ENCODE measurements around the gene ATP1A2. TPM values are rescaled to one million over a fixed set of nuclear protein-coding genes. Genes with fewer than 3 reads are reported as not detected.

The ATP1A2 gene
- total and polyA plus RNA-seq, 2 of the 8 experiments (the other 6 are each of a cell fraction or from before 2014, with no cell fraction given), result 39.7 to 40.8 TPM

GRCh38 chr1:160136121-160136925 is 20.8 kb downstream of the ATP1A2 start (continued):
- TF ChIP-seq HDAC6 (IDR thresholded peaks at IDR 0.05; ENCODE audit: low read depth, low read length), result no peak
- no peak for TF ChIP-seq MAFK (IDR thresholded peaks at IDR 0.05; ENCODE audit: low read depth, low read length)
